ENCODE results near the gene TRIM32. TPM values are rescaled to one million over a fixed set of nuclear protein-coding genes. Genes with fewer than 3 reads are reported as not detected.

TRIM32 gene
- total RNA-seq, 2 donors from 2014 or later, result 12.2 to 13.9 TPM

GRCh38 chr9:116646661-116647514 is 40.2 kb upstream of the TRIM32 start:
- no peaks in the 10 kb centered on the region for H3K9me3 ChIP-seq
- no peaks in the 10 kb centered on the region for H3K36me3 ChIP-seq
- no peak for DNase-seq (ENCODE audit: low spot score)
- peak overlapping the region; percentile 39 to 83 for H3K27ac ChIP-seq
- peaks cover 0 to 21% of the 10 kb centered on the region in 2 donors for H3K4me1 ChIP-seq
- no peak overlapping the region for H3K4me3 ChIP-seq
- TF ChIP-seq CTCF (IDR thresholded peaks at IDR 0.05), result peak; percentile 14 to 68
- no peaks in the 10 kb centered on the region for H3K27me3 ChIP-seq

- peak overlapping the region; percentile 43 to 83 for H3K27ac ChIP-seq
Observed at GRCh38 chr9:116647515-116647809, 39.6 kb upstream of the TRIM32 start.

GRCh38 chr9:116653348-116654058 is 33.6 kb upstream of the TRIM32 start:
- no peaks in the 10 kb centered on the region for H3K9me3 ChIP-seq
- peaks cover 0 to 28% of the 10 kb centered on the region in 2 donors for H3K4me1 ChIP-seq
- TF ChIP-seq CTCF (IDR thresholded peaks at IDR 0.05), result no peak
- peak overlapping the region; percentile 14 to 60 for H3K27ac ChIP-seq
- no peak for DNase-seq (ENCODE audit: low spot score)
- no peaks in the 10 kb centered on the region for H3K27me3 ChIP-seq
- no peaks in the 10 kb centered on the region for H3K36me3 ChIP-seq
- H3K4me3 ChIP-seq, result no peak overlapping the region

More at GRCh38 chr9:116647515-116647809, 39.6 kb upstream of the TRIM32 start:
- peaks cover 0 to 21% of the 10 kb centered on the region in 2 donors for H3K4me1 ChIP-seq
- peak; percentile 91 for DNase-seq (ENCODE audit: low spot score)
- H3K27me3 ChIP-seq, result no peaks in the 10 kb centered on the region
- TF ChIP-seq CTCF (IDR thresholded peaks at IDR 0.05), result no peak
- no peak overlapping the region for H3K4me3 ChIP-seq
- no peaks in the 10 kb centered on the region for H3K36me3 ChIP-seq
- H3K9me3 ChIP-seq, result no peaks in the 10 kb centered on the region

GRCh38 chr9:116654059-116654355 is 33.1 kb upstream of the TRIM32 start:
- H3K9me3 ChIP-seq, result no peaks in the 10 kb centered on the region
- H3K36me3 ChIP-seq, result no peaks in the 10 kb centered on the region
- no peak for TF ChIP-seq CTCF (IDR thresholded peaks at IDR 0.05)
- peaks cover 0 to 28% of the 10 kb centered on the region in 2 donors for H3K4me1 ChIP-seq
- no peak overlapping the region for H3K4me3 ChIP-seq
- DNase-seq (ENCODE audit: low spot score), result no peak
- H3K27ac ChIP-seq, result peak overlapping the region; percentile 14 to 60
- H3K27me3 ChIP-seq, result no peaks in the 10 kb centered on the region

- TF ChIP-seq CTCF (IDR thresholded peaks at IDR 0.05), result no peak
- no peaks in the 10 kb centered on the region for H3K27me3 ChIP-seq
- H3K36me3 ChIP-seq, result no peaks in the 10 kb centered on the region
- H3K27ac ChIP-seq, result peak overlapping the region; percentile 56 to 76
- no peak overlapping the region for H3K4me3 ChIP-seq
- no peaks in the 10 kb centered on the region for H3K9me3 ChIP-seq
- peaks cover 0 to 28% of the 10 kb centered on the region in 2 donors for H3K4me1 ChIP-seq
- DNase-seq (ENCODE audit: low spot score), result no peak
Observed at GRCh38 chr9:116656501-116656971, 30.6 kb upstream of the TRIM32 start.
